GM19467 (cell line): ENCODE data around the gene CNPY4.
"Not testable (repeated sequence)": the region's sequence is repeated elsewhere in the genome, so short reads cannot be mapped to it uniquely, and the experiment has no call there.

Experiments
- ATAC-seq: cut with Tn5 transposase; IDR thresholded peaks from one replicate; pipeline ENCODE4 v1.9.1; 2021; ENCODE audit warnings: mild to moderate bottlenecking, moderate library complexity; ENCODE audit not compliant: unreplicated experiment

CNPY4 gene

GRCh38 chr7:100118388-100119071 is 904 bp upstream of the CNPY4 start:
- no peak for ATAC-seq

GRCh38 chr7:100119970-100120732 is 717 bp downstream of the CNPY4 start:
- peak; percentile 21 for ATAC-seq

- ATAC-seq: no peak
Observed at GRCh38 chr7:100120733-100121036, 1.3 kb downstream of the CNPY4 start.

- ATAC-seq: no peak
Observed at GRCh38 chr7:100122067-100122466, 2.6 kb downstream of the CNPY4 start.

GRCh38 chr7:100122568-100122967 is 3.1 kb downstream of the CNPY4 start:
- ATAC-seq: no peak

GRCh38 chr7:100124301-100125230 is 5.1 kb downstream of the CNPY4 start:
- ATAC-seq: no peak

- ATAC-seq: peak; percentile 5
Observed at GRCh38 chr7:100126239-100126930, 7.0 kb downstream of the CNPY4 start.

GRCh38 chr7:100126931-100127865 is 7.8 kb downstream of the CNPY4 start, which contains the start of gene MBLAC1:
Gene MBLAC1 (plus strand): TSS chr7:100126967. CDS start chr7:100127396, 429 bp downstream.
- peak; percentile 55 for ATAC-seq

GRCh38 chr7:100127866-100128636 is 8.6 kb downstream of the CNPY4 start:
- no peak for ATAC-seq

- no peak for ATAC-seq
Observed at GRCh38 chr7:100128637-100128963, 9.2 kb downstream of the CNPY4 start.

- not testable (repeated sequence) for ATAC-seq
Observed at GRCh38 chr7:100130220-100130607, 10.8 kb downstream of the CNPY4 start.

- ATAC-seq: no peak
Observed at GRCh38 chr7:100130608-100131453, 11.4 kb downstream of the CNPY4 start.

GRCh38 chr7:100132126-100132525 is 12.7 kb downstream of the CNPY4 start:
- no peak for ATAC-seq

- ATAC-seq: peak; percentile 50
Observed at GRCh38 chr7:100132697-100133151, 13.3 kb downstream of the CNPY4 start.

- ATAC-seq: no peak
Observed at GRCh38 chr7:100137851-100138760, 18.7 kb downstream of the CNPY4 start.

GRCh38 chr7:100141555-100141949 is 22.1 kb downstream of the CNPY4 start:
- no peak for ATAC-seq

- ATAC-seq: no peak
Observed at GRCh38 chr7:100142461-100142860, 23.0 kb downstream of the CNPY4 start.
